Esophagus (tissue), 2 donors: ENCODE data around the gene VPS13D. TPM values are rescaled to one million over a fixed set of nuclear protein-coding genes. Genes with fewer than 3 reads are reported as not detected.

Experiments
- H3K27ac ChIP-seq, 2 donors: one replicate each; pipeline ENCODE4 v1.5.1; 2013; ENCODE audit warnings: low read depth in 2 of 2, mild to moderate bottlenecking in 2 of 2, inconsistent platforms in 1 of 2, low read length in 1 of 2, moderate library complexity in 1 of 2
- H3K27me3 ChIP-seq, 2 donors: one replicate each; pipeline ENCODE4 v1.6.1; 2013; ENCODE audit warnings: low read length in 2 of 2, control low read depth in 1 of 2, mild to moderate bottlenecking in 1 of 2; ENCODE audit not compliant: insufficient read depth in 2 of 2, control insufficient read depth in 1 of 2
- H3K36me3 ChIP-seq, 2 donors: one replicate each; pipeline ENCODE4 v1.6.1; 2013; ENCODE audit warnings: low read length in 1 of 2; ENCODE audit not compliant: control insufficient read depth in 2 of 2, insufficient read depth in 2 of 2
- H3K4me1 ChIP-seq, 2 donors: one replicate each; pipeline ENCODE4 v1.6.1; 2013; ENCODE audit warnings: low read length in 1 of 2; ENCODE audit not compliant: control insufficient read depth in 2 of 2, insufficient read depth in 2 of 2
- H3K4me3 ChIP-seq, 2 donors: one replicate each; pipeline ENCODE4 v1.5.1; 2013; ENCODE audit warnings: low read length in 2 of 2, mild to moderate bottlenecking in 2 of 2, low read depth in 1 of 2, moderate library complexity in 1 of 2
- H3K9me3 ChIP-seq, 2 donors: one replicate each; pipeline ENCODE4 v1.6.1; 2013; ENCODE audit warnings: mild to moderate bottlenecking in 2 of 2, low read depth in 1 of 2, low read length in 1 of 2, moderate library complexity in 1 of 2; ENCODE audit not compliant: control insufficient read depth in 2 of 2, insufficient read depth in 1 of 2
- WGBS, 2 donors: extraction: QIAGEN DNeasy Blood & Tissue Kit; methylation state at CpG; one replicate each; pipeline ENCODE4 v1.1.7; 2013; 5-methylcytosine and 5-hydroxymethylcytosine counted together
- polyA plus RNA-seq, 2 donors: library from polyadenylated mRNA; stranded (reverse); fragments of 200-250 nt; gene quantifications; one replicate each; pipeline ENCODE4 v1.2.3, GENCODE V29; 2013
- donor health status: healthy with polysubstance abuse.
- donor health status: Bipolar disorder and iron deficiency.

Gene VPS13D
- polyA plus RNA-seq, 2 donors: 26.3 to 36.9 TPM

GRCh38 chr1:12228979-12229378 is 851 bp upstream of the VPS13D start:
- no peaks in the 10 kb centered on the region for H3K4me1 ChIP-seq
- H3K9me3 ChIP-seq: no peaks in the 10 kb centered on the region
- H3K36me3 ChIP-seq: no peaks in the 10 kb centered on the region
- WGBS, 2 donors: 82 to 84% methylated on average over 7 of the region's 7 CpGs
- no peak overlapping the region for H3K27ac ChIP-seq
- H3K27me3 ChIP-seq: no peaks in the 10 kb centered on the region
- no peak overlapping the region for H3K4me3 ChIP-seq

- no peak overlapping the region for H3K27ac ChIP-seq
- H3K4me1 ChIP-seq: no peaks in the 10 kb centered on the region
- no peaks in the 10 kb centered on the region for H3K36me3 ChIP-seq
- no peaks in the 10 kb centered on the region for H3K9me3 ChIP-seq
- H3K27me3 ChIP-seq: no peaks in the 10 kb centered on the region
- whole genome bisulfite sequencing, 2 donors: 62 to 67% methylated on average over 13 of the region's 13 CpGs
- no peak overlapping the region for H3K4me3 ChIP-seq
Measured at GRCh38 chr1:12229386-12229834, 420 bp upstream of the VPS13D start.

- 1% methylated on average over 25 to 36 of the region's 36 CpGs for WGBS, 2 donors
- Histone ChIP-seq H3K36me3 (peaks cover 0 to 6% of the 10 kb centered on the region in 2 donors), H3K9me3 (no peaks in the 10 kb centered on the region)
Measured at GRCh38 chr1:12230549-12231275, 882 bp downstream of the VPS13D start.

GRCh38 chr1:12231276-12231595 is 1.4 kb downstream of the VPS13D start:
- Histone ChIP-seq H3K27me3 (no peaks in the 10 kb centered on the region), H3K27ac (peak overlapping the region; percentile 96), H3K36me3 (peaks cover 0 to 9% of the 10 kb centered on the region in 2 donors), H3K4me1 (no peaks in the 10 kb centered on the region), H3K9me3 (no peaks in the 10 kb centered on the region), H3K4me3 (peak overlapping the region; percentile 88 to 97)
- 12 to 14% methylated on average over 4 of the region's 4 CpGs for WGBS, 2 donors

More at GRCh38 chr1:12230549-12231275, 882 bp downstream of the VPS13D start:
- no peaks in the 10 kb centered on the region for H3K27me3 ChIP-seq
- no peaks in the 10 kb centered on the region for H3K4me1 ChIP-seq
- H3K27ac ChIP-seq: peak overlapping the region; percentile 96
- peak overlapping the region; percentile 88 to 97 for H3K4me3 ChIP-seq

GRCh38 chr1:12232221-12232620 is 2.4 kb downstream of the VPS13D start:
- Histone ChIP-seq H3K36me3 (peaks cover 0 to 12% of the 10 kb centered on the region in 2 donors), H3K4me3 (no peak overlapping the region), H3K9me3 (no peaks in the 10 kb centered on the region), H3K4me1 (no peaks in the 10 kb centered on the region), H3K27me3 (no peaks in the 10 kb centered on the region), H3K27ac (peak overlapping the region in 1 of 2 donors; percentile 62)
- WGBS, 2 donors: 56 to 75% methylated on average over 2 of the region's 2 CpGs

- peaks cover 0 to 5% of the 10 kb centered on the region in 2 donors for H3K4me1 ChIP-seq
- H3K9me3 ChIP-seq: no peaks in the 10 kb centered on the region
- no peak overlapping the region for H3K4me3 ChIP-seq
- peak overlapping the region; percentile 75 to 80 for H3K27ac ChIP-seq
- WGBS, 2 donors: 40 to 55% methylated on average over 2 of the region's 2 CpGs
- H3K27me3 ChIP-seq: no peaks in the 10 kb centered on the region
- peaks cover 4 to 5% of the 10 kb centered on the region in 2 donors for H3K36me3 ChIP-seq
Measured at GRCh38 chr1:12244078-12244477, 14.2 kb downstream of the VPS13D start.

GRCh38 chr1:12244585-12244984 is 14.8 kb downstream of the VPS13D start:
- no peak overlapping the region for H3K4me3 ChIP-seq
- WGBS, 2 donors: 56 to 72% methylated on average over 5 of the region's 5 CpGs
- H3K36me3 ChIP-seq: peaks cover 4 to 6% of the 10 kb centered on the region in 2 donors
- peaks cover 0 to 5% of the 10 kb centered on the region in 2 donors for H3K4me1 ChIP-seq
- H3K27me3 ChIP-seq: no peaks in the 10 kb centered on the region
- peak overlapping the region; percentile 75 to 80 for H3K27ac ChIP-seq
- no peaks in the 10 kb centered on the region for H3K9me3 ChIP-seq

- Histone ChIP-seq H3K27me3 (no peaks in the 10 kb centered on the region), H3K27ac (peak overlapping the region; percentile 45 to 60), H3K4me3 (no peak overlapping the region), H3K36me3 (peaks cover 7 to 8% of the 10 kb centered on the region in 2 donors), H3K4me1 (peaks cover 0 to 5% of the 10 kb centered on the region in 2 donors), H3K9me3 (no peaks in the 10 kb centered on the region)
- WGBS, 2 donors: 73 to 80% methylated on average over 3 of the region's 3 CpGs
Measured at GRCh38 chr1:12245116-12245515, 15.3 kb downstream of the VPS13D start.

GRCh38 chr1:12245733-12246132 is 15.9 kb downstream of the VPS13D start:
- no peak overlapping the region for H3K4me3 ChIP-seq
- H3K27ac ChIP-seq: no peak overlapping the region
- H3K9me3 ChIP-seq: no peaks in the 10 kb centered on the region
- peaks cover 0 to 5% of the 10 kb centered on the region in 2 donors for H3K4me1 ChIP-seq
- H3K36me3 ChIP-seq: peaks cover 6 to 11% of the 10 kb centered on the region in 2 donors
- no peaks in the 10 kb centered on the region for H3K27me3 ChIP-seq

GRCh38 chr1:12246584-12246983 is 16.8 kb downstream of the VPS13D start:
- 81 to 83% methylated on average over 6 of the region's 6 CpGs for WGBS, 2 donors
- Histone ChIP-seq H3K27me3 (no peaks in the 10 kb centered on the region), H3K4me1 (peaks cover 0 to 5% of the 10 kb centered on the region in 2 donors), H3K4me3 (no peak overlapping the region), H3K36me3 (peaks cover 7 to 17% of the 10 kb centered on the region in 2 donors), H3K9me3 (no peaks in the 10 kb centered on the region), H3K27ac (no peak overlapping the region)
